Right lung (tissue), 5 donors: Measurements from ENCODE around the gene CFAP161. TPM values are rescaled to one million over a fixed set of nuclear protein-coding genes. Genes with fewer than 3 reads are reported as not detected.
"Not testable (repeated sequence)": the region's sequence is repeated elsewhere in the genome, so short reads cannot be mapped to it uniquely, and the experiment has no call there.

ENCODE experiments used
- DNase-seq, 2 donors: peaks; one replicate each; pipeline ENCODE4 v3.0.0-alpha.2; 2013
- polyA plus RNA-seq, 5 donors: library from polyadenylated mRNA; unstranded; fragments of 120-200 nt; gene quantifications; one replicate each; pipeline versions ENCODE4 v1.2.1 to v1.2.3, GENCODE V29; 2013; ENCODE audit warnings: inconsistent platforms in 1 of 5, low replicate concordance in 1 of 5; ENCODE audit not compliant: insufficient read length in 5 of 5, insufficient read depth in 1 of 5

CFAP161 gene
- polyA plus RNA-seq, 5 donors = 2.2 to 7.3 (median 6.3) TPM

DNA sequence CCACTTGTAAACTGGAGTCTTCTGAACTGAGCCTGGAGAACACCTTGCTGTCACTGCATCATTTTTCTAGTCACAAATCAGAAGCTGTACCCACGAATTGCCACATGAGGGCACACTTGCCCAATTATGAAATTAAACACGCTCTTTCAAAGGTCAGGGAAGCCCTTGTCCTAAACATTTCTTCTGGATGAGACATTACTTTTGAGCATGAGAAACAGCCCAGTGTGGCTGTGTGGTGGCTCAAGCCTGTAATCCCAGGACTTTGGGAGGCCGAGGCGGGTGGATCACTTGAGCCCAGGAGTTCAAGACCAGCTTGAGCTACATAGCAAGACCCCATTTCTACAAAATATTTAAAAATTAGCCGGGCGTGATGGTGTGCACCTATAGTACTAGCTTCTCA, 27.5 kb upstream of the CFAP161 start:
- peak in 1 of 2 donors; percentile 58 for DNase-seq

DNA sequence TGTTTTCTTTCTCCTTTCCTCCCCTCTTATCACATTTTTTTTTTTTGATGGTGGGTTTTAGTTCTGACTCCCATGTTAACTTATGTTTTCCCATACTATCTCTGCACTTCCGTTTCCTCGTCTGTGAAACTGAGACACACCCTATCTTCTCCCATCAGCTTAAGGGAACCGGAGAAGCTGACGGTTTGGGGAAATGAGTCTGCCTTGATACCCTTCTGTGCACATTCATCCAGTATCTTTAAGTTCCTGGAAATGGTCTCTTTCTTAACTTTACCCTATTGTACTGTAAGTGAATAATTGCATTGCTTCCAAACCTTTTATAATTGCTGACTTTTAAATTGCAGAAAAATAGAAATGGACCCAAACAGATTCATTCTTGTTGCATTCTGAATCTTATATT, 26.2 kb upstream of the CFAP161 start:
- no peak for DNase-seq

DNA sequence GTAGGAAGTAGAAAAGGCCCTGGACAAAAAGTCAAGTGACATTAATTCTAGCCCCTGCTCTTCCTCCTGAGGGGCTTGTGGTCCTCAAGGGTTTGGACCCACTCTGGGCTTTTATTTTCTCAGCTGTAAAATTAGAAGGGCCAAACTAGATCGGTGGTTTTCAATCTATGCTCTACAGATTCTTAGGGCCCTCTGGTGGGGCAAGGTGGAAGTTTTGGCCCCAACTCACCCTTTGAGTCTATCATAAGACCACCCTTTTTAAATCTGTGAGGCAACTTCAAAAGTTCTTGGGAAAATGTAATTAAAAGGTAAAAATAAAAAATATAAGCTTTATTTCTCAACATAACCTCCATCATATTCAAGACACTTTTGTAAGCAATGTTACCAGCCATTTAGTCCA, 25.6 kb upstream of the CFAP161 start:
- DNase-seq = no peak

DNA sequence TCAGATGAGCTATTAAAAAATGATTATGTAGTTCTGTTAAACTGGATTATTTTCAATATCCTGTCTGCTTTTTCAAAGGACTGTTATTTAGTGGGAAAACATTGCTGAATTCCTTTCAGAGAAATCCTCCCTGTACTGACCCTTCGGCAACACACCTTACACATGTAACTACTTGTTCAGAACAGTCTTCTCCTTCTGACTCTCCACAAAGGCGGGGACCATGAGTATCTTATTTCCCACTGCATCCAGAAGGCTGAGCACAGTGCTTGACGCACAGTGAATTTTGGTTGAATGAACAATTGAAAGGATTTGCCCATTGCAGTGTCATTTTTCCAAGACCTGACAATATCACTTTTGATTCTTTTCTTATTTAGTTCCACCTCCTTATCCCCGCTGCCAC, 23.1 kb upstream of the CFAP161 start:
- no peak for DNase-seq

DNA sequence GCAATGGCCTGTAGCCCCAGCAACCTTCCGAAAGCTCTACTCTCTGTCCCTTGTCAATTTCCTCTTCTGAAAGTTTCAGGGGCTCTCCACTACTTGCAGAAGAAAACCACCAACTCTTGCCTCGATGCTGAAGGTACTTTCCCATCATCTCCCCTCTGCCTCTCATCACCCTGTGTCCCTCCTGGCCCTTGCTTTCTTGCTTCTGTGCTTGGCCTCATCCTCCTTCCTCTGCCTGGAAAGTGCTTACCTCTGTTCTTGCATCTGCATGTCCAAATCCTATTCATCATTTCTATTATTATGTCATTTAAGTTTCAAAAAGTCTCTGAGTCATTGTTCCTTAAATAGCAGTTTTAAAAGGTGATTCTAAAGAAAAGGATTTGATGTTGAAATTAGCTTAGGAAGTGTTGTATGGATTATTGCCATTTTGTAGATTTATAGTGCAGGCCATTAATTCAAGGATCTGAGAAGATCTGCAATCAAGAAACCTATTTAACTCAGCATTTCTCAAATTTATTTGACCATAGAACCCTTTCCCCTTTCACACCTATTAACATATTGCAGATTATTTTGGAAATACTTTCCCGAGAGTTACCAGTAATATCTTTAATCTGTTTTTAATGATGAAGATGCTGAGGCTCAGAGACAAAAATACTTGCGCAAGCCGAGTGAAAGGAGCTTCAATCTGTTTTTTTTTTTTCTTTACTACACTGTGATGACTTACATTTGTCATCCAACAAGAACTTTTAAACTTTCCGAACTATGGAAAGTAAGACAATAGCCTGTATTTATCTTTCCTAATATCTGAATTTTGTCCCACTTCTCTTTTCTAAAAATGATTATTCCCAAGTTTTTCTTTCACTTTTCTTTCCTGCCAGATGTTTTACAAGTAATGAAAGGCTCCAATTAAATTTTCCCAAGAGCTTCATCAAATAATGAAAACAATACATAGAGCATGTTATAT, 22.3 kb upstream of the CFAP161 start:
- DNase-seq = no peak

DNA sequence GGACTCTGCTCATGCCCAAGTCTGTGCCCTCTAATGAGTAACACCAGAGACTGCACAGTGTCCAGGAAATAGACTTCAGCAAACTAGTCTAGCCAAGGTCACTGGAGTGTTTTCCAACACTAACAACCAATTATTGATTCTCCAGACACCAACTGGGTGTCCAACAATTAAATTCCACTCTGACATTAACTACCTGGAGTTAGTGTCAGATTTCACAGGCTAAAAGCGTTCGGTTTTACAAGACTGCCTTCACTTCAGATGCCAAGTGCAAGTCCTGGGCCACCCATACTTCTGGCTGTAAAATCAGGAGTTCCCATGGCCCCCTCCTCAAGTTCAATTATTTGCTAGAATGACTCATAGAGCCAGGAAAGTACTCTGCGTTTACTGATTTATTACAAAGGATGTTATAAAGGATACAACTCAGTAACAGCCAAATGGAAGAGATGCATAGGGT, 20.8 kb upstream of the CFAP161 start:
- no peak for DNase-seq

DNA sequence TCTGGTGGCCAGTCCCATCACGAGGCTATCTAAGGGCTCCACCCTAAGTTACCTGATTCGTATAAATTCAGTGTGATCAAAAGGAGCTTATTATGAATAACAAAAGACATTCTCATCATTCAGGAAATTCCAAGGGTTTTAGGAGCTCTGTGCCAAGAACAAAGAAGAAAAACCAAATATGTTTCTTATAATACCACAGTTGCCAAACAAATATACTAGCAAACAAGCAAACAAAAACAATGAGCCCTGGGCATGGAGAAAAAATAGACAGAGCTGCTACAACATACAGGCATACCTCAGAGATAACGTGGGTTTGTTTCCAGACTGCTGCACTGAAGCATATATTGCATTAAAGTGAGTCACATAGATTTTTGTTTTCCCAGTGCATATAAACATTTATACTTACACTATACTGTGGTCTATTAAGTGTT, 20.2 kb upstream of the CFAP161 start:
- DNase-seq = no peak

DNA sequence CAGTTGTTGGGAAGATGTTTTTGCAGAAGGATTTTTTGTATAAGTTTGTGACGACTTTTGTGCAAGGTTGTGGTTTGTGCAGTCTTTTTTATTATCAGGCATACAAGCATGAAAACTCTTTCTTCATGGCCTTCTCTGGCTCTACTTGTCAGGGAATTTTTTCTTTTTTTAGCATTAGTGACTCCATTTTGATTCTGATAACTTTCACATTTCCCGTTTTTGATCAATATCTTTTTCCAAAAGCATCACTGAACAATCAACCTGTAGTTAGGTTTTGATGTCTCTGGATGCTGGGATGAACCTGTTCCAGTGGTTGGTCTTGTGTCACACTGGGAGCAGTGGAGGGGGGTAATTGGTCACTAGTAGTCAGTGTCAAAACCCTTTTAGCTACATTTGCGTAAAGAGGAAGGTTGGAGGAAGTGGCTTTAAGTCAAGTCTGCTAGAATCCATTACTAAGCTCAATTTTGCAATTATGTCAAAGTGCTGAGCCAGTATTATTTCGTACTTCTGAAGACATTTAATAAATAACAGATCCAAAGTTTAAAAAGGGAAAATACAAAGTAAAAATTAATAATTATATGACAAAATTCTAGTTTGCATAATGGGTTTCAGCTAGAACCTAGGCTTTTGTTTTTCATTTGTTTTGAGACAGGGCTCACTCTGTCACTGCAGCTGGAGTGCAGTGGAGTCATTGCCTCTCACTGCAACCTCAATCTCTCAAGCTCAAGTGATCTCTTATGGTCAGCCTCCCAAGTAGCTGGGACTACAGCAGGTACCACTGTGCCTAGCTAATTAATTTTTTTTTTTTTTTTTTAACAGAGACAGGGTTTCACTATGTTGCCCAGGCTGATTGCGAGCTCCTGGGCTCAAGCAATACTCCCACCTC, 18.8 kb upstream of the CFAP161 start:
- DNase-seq = no peak

DNA sequence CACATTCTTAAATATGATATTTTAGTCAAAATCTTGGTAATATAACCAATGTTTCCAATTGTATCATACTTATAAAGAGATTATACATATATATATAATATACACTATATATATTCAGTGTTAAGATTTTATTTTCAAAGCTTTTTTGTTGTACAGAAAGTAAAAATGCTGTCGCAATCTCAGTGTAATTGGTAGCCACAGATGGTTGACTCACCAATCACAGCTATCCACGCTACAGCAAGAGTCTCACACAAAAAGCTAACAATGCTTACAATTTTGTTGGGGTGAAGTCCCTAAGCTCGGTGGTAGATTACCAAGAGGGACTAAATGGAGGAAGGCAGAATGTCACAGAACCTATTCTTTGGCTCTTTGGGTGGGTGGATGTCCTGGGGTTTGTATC, 16.9 kb upstream of the CFAP161 start:
- DNase-seq = no peak

DNA sequence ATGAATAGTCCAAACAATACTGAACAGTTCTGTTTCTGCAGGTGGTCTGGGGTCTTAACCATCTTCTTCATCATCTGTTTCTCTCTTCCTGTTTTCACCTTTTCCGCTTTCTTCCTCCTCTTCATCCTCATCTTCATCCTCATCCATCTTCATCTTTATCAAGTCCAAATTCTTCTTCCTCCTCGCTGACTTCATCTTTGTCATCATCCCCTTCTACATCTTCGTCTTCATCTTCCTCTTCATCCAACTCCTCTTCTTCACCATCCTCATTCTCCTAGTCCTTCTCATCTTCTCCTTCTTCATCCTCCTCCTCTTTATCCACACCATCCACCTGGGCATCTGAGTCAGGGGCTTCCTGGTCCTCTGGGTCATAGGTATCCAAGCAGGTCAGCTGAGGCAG, 16.5 kb upstream of the CFAP161 start:
- DNase-seq = no peak

DNA sequence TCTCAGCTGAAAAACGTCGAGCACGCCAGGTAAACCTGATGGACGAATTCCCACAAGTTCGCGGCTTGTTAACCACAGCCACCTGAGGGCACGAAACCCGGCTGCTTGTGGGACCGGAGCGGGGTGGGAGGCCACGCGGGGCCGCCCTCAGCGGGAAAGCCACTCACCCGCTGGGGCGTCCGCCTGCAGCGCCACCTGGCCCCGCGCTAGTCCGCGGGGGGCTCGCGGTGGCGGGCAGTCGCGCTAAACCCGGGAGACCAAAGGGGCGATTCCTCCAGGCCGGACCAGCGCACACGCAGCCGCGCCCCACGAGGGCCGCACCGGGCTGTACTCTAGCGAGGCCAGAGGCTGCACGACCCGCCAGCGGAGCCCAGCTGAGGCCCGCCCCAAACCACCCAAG, 15.7 kb upstream of the CFAP161 start:
- no peak for DNase-seq

DNA sequence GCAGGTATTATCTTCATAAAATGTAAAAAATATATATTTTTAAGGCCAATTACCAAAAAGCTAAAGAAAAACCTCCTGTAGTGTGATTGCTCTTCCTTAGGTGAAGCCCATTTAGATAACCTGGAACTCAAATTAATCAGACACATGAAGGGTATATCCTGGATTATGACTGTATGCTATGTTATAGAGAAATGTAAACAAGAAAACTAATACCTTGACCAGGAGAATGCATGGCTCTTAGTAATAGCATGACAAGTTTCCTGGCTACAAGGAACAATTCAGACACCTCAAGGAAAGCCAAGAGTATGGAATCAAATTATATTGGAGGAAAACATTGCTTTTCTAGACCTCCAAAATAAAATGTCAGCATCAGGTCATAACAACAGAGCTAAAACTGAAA, 14.0 kb upstream of the CFAP161 start:
- no peak for DNase-seq

DNA sequence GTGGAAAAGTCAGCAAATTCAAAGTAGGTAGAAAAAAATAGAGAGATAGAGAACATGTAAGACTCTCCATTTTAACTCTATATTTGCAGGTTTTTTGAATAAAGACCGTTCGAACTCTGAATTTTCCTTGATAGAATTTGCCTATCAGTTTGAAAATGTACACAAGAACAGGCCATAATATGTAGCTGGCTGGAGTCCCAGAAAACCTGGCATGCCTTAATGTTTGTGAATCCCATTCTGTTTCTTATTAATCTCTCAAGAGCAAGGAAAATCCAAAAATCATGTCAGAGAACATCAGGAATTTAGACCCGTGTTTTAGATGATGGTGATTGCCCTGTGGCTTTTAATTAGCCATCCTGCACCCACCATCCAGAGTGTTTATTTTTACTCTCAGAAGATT, 7.2 kb upstream of the CFAP161 start:
- peak in 1 of 2 donors; percentile 7 for DNase-seq

DNA sequence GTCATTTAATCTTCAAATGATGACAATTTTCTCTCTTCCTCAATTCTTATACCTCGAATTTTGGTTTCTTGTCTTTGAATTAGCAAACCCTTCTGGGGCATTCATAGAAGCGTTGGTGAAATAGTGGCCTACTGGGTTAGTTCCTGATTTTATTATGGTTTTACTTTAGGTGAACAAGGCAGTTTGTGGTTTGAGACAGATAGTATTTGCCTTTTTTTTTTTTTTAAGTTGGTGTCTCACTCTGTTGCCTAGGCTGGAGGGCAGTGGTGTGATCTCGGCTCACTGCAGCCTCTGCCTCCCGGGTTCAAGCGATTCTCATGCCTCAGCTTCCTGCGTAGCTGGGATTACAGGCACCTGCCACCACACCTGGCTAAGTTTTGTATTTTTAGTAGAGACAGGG, 7.4 kb downstream of the CFAP161 start:
- not testable (repeated sequence) for DNase-seq

DNA sequence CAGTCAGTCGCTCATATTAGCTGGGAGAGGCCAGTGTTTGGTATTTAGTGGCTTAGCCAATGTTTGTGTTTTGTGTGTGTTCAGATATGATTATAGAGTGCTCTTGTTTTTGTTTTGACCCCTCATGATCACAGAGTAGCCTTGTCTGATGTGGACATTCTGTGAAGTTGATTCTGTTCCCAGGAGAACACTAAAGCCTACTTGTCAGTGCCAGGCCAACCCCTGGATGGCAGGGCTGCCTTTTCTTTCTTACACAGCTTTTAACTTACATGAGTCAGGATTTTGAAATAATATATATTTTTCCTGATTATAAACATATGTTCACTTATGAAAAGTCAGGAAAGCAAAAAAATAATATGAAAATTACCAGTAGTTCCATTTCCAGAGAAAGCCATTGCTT, 11.9 kb downstream of the CFAP161 start:
- no peak for DNase-seq

DNA sequence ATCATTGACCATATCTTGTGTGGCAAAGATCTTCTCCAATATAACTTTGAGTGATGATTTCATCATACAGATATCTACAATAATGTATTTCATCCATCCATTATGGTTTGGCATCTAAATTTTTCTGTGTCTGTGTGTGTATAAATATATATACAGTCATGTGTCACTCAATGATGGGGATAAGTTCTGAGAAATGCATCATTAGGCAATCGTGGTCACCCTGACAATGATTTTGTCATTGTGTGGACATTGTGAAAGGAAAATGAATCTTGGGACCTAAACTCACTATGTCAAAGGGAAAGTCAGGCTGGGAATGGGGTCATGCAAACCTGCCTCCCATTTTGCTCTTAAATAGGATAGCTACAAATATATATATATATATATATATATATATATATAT, 12.4 kb downstream of the CFAP161 start:
- no peak for DNase-seq

DNA sequence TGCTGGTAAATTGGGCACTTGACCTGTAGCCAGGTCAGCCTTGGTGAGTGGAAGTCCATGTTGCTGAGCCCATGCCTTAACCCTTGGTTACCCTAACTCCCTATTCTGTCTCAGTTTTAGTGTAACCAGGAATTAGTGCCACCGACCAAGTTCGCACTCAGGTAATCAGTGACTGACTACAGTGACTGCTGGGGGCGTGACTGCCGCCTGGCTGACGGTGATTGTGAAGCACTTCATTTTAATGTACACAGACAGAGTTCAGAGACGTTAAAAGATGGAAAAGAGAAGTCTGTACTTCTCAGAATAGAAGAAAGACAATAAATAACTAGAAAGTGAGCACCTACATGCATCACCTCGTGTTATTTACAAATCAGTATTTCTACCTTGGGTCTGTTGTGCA, 17.3 kb downstream of the CFAP161 start:
- DNase-seq = no peak

DNA sequence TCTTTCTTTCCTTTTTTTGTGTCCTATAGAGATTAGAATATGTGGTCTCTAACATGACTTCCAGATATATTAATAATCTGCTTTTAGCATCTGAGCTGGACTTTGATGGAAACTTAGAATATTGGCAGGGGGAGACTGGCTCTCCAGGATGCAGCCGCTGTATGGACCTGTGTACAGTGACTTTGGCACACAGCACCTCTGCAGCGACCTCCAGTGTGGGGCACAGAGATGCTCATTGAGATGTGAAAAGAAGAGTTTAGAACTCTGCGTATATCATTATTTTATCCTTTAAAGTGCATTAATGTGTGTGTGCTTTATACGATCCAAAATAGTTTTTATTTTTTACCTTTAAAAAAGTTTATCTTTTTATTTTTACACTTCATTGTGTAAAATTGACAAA, 18.3 kb downstream of the CFAP161 start:
- DNase-seq = no peak

DNA sequence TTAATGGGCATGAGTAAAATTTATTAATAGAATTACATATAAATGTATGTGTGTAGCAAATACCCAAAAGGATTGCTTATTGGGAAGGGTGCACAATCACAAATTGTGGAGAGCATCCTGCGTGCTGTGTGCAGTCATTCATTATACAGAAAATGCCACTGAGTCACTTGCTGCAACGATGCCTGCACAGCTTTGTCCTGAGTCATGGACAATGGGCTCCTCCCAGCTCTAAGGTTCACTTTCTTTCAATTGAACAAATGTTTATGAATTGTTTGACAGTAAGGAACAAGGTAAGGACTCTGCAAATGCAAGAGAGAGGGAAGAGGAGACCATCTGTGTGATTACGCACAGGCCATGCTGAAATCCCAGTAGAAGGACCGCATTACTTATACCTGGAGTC, 18.7 kb downstream of the CFAP161 start:
- DNase-seq = no peak

DNA sequence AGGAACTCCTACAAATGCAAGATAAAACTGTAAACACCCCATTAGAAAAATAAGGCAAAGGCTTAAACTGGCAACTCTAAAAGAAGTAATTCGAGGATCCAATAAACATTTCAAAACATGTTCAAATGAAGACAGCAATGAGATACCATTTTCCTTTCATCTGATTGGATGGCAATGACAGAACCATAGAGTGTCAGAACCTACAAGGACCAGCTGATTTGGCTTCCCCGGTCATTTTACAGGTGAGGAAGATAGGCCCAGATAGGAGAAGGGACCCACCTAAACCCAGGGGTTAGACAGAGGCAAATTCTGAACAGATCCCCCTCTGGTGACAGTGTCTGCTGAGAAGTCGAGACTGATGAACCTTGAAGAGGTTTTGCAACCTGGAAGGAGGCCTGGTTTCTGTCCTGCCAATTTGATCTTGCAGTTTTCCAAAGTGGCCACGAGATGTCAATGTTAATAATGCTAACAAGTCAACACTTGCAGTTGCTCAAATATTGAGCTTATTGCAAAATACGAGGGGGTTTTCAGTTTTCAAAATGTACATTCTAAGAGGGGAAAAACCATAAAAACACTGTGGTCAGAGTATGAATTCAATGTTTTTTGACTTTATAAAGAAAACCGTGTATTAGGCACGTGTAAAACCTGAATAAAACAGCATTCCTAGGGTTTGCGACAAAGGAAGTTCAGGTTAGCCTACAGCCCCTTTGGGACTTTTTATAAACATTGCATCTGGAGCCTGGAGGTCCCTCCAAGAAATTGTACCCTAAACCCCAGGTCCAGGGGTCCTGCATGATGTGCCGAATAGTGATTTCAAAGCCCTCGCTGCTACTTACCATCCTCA, 21.5 kb downstream of the CFAP161 start:
- DNase-seq = peak; percentile 45 to 62

DNA sequence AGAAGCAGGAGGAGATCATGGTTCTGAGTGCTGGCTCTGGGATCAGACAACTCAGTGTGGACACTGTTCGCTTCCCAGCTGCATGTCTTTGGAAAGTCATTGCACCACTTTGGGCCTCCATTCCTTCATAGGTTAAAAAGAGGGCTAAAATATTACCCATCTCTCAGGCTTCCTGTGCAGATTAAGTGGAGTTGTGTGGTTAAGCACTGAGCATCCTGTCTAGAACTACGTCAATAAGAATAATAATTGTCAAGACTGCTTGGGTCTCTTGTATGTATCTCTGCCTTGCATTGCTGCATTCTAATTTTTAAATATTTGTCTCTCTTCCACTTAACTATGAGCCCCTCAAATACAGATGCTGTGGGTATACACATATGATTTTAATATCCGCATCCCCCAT, 22.3 kb downstream of the CFAP161 start:
- DNase-seq = no peak
